Activated T-cell treated with anti-CD3 and anti-CD28 coated beads, Interleukin-2, amount 50 U/mL, for 1 hour (primary cell): ENCODE data around the gene SERPINB4.
"Not testable (repeated sequence)": the region's sequence is repeated elsewhere in the genome, so short reads cannot be mapped to it uniquely, and the experiment has no call there.

ENCODE experiments used
- DNase-seq: peaks from one replicate; pipeline ENCODE4 v3.0.0-alpha.2; 2020

The SERPINB4 gene

GRCh38 chr18:63644142-63644541, at the start of gene SERPINB4:
Gene SERPINB4 (minus strand): TSS chr18:63644256. CDS start chr18:63643577, 679 bp downstream.
- DNase-seq = not testable (repeated sequence)

GRCh38 chr18:63689064-63689463, 45.0 kb upstream of the SERPINB4 start:
- DNase-seq = no peak

GRCh38 chr18:63686871-63687270, 42.8 kb upstream of the SERPINB4 start:
- no peak for DNase-seq

- DNase-seq = no peak
These were observed 40.7 kb upstream of the SERPINB4 start for GRCh38 chr18:63684718-63685117.

- no peak for DNase-seq
These were observed 39.8 kb upstream of the SERPINB4 start for GRCh38 chr18:63683890-63684289.

GRCh38 chr18:63683152-63683551, 39.1 kb upstream of the SERPINB4 start:
- DNase-seq = no peak

- no peak for DNase-seq
These were observed 37.6 kb upstream of the SERPINB4 start for GRCh38 chr18:63681449-63682340.

GRCh38 chr18:63679820-63680606, 36.0 kb upstream of the SERPINB4 start:
- DNase-seq = no peak

- no peak for DNase-seq
These were observed 33.6 kb upstream of the SERPINB4 start for GRCh38 chr18:63677500-63678225.

- DNase-seq = no peak
These were observed 32.7 kb upstream of the SERPINB4 start for GRCh38 chr18:63676526-63677323.

- DNase-seq = no peak
These were observed 20.5 kb upstream of the SERPINB4 start for GRCh38 chr18:63664571-63664970.

- DNase-seq = not testable (repeated sequence)
These were observed 17.7 kb upstream of the SERPINB4 start, which contains the start of gene SERPINB3 for GRCh38 chr18:63661750-63662149. Gene SERPINB3 (minus strand): TSS chr18:63661893. CDS start chr18:63661216, 677 bp downstream.

GRCh38 chr18:63658920-63659319, 14.9 kb upstream of the SERPINB4 start:
- DNase-seq = not testable (repeated sequence)

GRCh38 chr18:63650271-63650670, 6.2 kb upstream of the SERPINB4 start:
- not testable (repeated sequence) for DNase-seq

- DNase-seq = no peak
These were observed 4.2 kb upstream of the SERPINB4 start for GRCh38 chr18:63648241-63648640.

- no peak for DNase-seq
These were observed 2.9 kb upstream of the SERPINB4 start for GRCh38 chr18:63646936-63647335.

- not testable (repeated sequence) for DNase-seq
These were observed 638 bp upstream of the SERPINB4 start for GRCh38 chr18:63644694-63645093.

GRCh38 chr18:63642668-63643356, 1.2 kb downstream of the SERPINB4 start:
- not testable (repeated sequence) for DNase-seq

- not testable (repeated sequence) for DNase-seq
These were observed 2.8 kb downstream of the SERPINB4 start for GRCh38 chr18:63641157-63641680.

GRCh38 chr18:63637703-63638102, 6.4 kb downstream of the SERPINB4 start:
- DNase-seq = no peak

GRCh38 chr18:63627819-63628218, 16.2 kb downstream of the SERPINB4 start:
- DNase-seq = no peak
